Sigmoid colon (tissue), 7 donors: Measurements from ENCODE around the gene RAMAC. TPM values are rescaled to one million over a fixed set of nuclear protein-coding genes. Genes with fewer than 3 reads are reported as not detected.
A peak's percentile ranks its signal among the peaks of the same experiment; 100 is the strongest.
"Not testable (repeated sequence)": the region's sequence is repeated elsewhere in the genome, so short reads cannot be mapped to it uniquely, and the experiment has no call there.

Experiments used
- DNase-seq: peaks from one replicate; pipeline ENCODE4 v3.0.0-alpha.2; 2019
- H3K27ac ChIP-seq, 4 donors: fragments of 200-600 bp; sonication (generic); one replicate each; pipeline ENCODE4 v1.5.1; 2016 to 2019; ENCODE audit warnings: mild to moderate bottlenecking in 1 of 4
- H3K27me3 ChIP-seq, 3 donors: fragments of 200-600 bp; sonication (generic); one replicate each; pipeline ENCODE4 v1.5.1; 2019; ENCODE audit warnings: mild to moderate bottlenecking in 1 of 3
- H3K36me3 ChIP-seq, 4 donors: fragments of 200-600 bp; sonication (generic); one replicate each; pipeline ENCODE4 v1.5.1; 2016 to 2019
- H3K4me1 ChIP-seq, 4 donors: fragments of 200-600 bp; sonication (generic); one replicate each; pipeline ENCODE4 v1.5.1; 2017 to 2019
- H3K4me3 ChIP-seq, 4 donors: fragments of 200-600 bp; sonication (generic); one replicate each; pipeline ENCODE4 v1.5.1; 2017 to 2019; ENCODE audit warnings: mild to moderate bottlenecking in 2 of 4, moderate library complexity in 1 of 4
- H3K9me3 ChIP-seq, 4 donors: fragments of 200-600 bp in 3 of 4; sonication (generic) in 3 of 4; one replicate each; pipeline versions ENCODE4 v1.5.1 to v1.6.1; 2013 to 2019
- EP300 ChIP-seq, 4 donors: sonication (generic); formaldehyde crosslinking; IDR thresholded peaks; one replicate each; pipeline ENCODE4 v1.6.1; 2017; ENCODE audit warnings: antibody characterized with exemption in 4 of 4
- POLR2A ChIP-seq, 2 donors: fragments of 450-650 bp; IDR thresholded peaks; one replicate each; pipeline ENCODE4 v1.6.1; 2016; ENCODE audit warnings: antibody characterized with exemption in 2 of 2, mild to moderate bottlenecking in 2 of 2, moderate library complexity in 2 of 2
- POLR2AphosphoS5 ChIP-seq, 4 donors: sonication (generic); formaldehyde crosslinking; IDR thresholded peaks; one replicate each; pipeline ENCODE4 v1.6.1; 2017; ENCODE audit warnings: antibody characterized with exemption in 4 of 4
- WGBS, 2 donors: extraction: QIAGEN DNeasy Blood & Tissue Kit; methylation state at CpG; one replicate each; pipeline ENCODE4 v1.1.7; 2013; 5-methylcytosine and 5-hydroxymethylcytosine counted together
- intact Hi-C: fragments of 100-400 bp; cut with DNase I; formaldehyde crosslinking; loops from one replicate; pipeline ENCODE4 v1.15.1; 2023
- polyA plus RNA-seq, 3 donors: library from polyadenylated mRNA; stranded (reverse); fragments of 200-250 nt; gene quantifications; one replicate each; pipeline ENCODE4 v1.2.3, GENCODE V29; 2013
- total RNA-seq, 4 donors: library from RNA; depleted of rRNA; stranded (reverse); fragments of >200 nt; gene quantifications; one replicate each; pipeline ENCODE4 v1.1.0, GENCODE V29; 2016
- TF ChIP-seq, protein P1 (sequence below), 4 experiments: fragments of 450-650 bp in 3 of 4; fragments of 200-600 bp in 1 of 4; IDR thresholded peaks; one replicate each; pipeline ENCODE4 v1.5.1; 2016 to 2019; ENCODE audit warnings: antibody characterized with exemption in 4 of 4, mild to moderate bottlenecking in 3 of 4, moderate library complexity in 2 of 4
- donor health status: healthy with polysubstance abuse.
- donor health status: Bipolar disorder and iron deficiency.
- donor health status: healthy.

Gene RAMAC
- total and polyA plus RNA-seq, 7 donors = 10.8 to 40.2 (median 19.8) TPM

DNA sequence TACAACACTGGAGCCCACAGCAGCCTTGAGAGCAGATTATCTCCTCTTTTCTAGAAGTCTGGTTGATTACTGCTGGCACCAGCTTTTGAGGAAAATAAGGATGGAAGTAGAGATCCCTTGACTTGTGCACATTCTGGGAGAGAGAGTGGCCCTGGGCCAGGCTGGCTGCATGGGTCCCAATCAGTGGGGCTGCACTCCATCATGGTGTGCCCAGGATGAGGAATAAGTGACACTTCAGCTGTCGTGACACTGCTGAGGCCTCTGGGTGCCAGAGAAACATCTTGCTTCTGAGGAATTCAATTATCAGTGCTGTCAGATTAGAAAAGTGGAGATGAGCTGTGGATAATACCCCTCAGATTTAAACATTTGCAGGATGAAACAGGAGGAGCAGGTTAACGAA, 9.1 kb downstream of the RAMAC start:
- Histone ChIP-seq H3K4me1 (peaks cover 0 to 9% (median 7%) of the 10 kb centered on the region in 4 donors), H3K27ac (no peak overlapping the region), H3K9me3 (no peaks in the 10 kb centered on the region), H3K4me3 (no peak overlapping the region), H3K27me3 (no peaks in the 10 kb centered on the region), H3K36me3 (peaks cover 0 to 15% (median 2%) of the 10 kb centered on the region in 4 donors)
- intact Hi-C loops = no loop called here
- WGBS, 2 donors = 91 to 92% methylated on average over 2 of the region's 2 CpGs
- no peak for DNase-seq
- TF ChIP-seq, protein P1, sequence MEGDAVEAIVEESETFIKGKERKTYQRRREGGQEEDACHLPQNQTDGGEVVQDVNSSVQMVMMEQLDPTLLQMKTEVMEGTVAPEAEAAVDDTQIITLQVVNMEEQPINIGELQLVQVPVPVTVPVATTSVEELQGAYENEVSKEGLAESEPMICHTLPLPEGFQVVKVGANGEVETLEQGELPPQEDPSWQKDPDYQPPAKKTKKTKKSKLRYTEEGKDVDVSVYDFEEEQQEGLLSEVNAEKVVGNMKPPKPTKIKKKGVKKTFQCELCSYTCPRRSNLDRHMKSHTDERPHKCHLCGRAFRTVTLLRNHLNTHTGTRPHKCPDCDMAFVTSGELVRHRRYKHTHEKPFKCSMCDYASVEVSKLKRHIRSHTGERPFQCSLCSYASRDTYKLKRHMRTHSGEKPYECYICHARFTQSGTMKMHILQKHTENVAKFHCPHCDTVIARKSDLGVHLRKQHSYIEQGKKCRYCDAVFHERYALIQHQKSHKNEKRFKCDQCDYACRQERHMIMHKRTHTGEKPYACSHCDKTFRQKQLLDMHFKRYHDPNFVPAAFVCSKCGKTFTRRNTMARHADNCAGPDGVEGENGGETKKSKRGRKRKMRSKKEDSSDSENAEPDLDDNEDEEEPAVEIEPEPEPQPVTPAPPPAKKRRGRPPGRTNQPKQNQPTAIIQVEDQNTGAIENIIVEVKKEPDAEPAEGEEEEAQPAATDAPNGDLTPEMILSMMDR (IDR thresholded peaks at IDR 0.05) = no peak
- no peak for TF ChIP-seq EP300 (IDR thresholded peaks at IDR 0.05)
- no peak for TF ChIP-seq POLR2A (IDR thresholded peaks at IDR 0.05)
- TF ChIP-seq POLR2AphosphoS5 (IDR thresholded peaks at IDR 0.05) = no peak

- 65 to 79% methylated on average over 3 of the region's 3 CpGs for WGBS, 2 donors
- intact Hi-C loops = no loop called here
- no peak for DNase-seq
- peaks cover 0 to 10% (median 2%) of the 10 kb centered on the region in 4 donors for H3K36me3 ChIP-seq
- H3K27ac ChIP-seq = no peak overlapping the region
- H3K4me1 ChIP-seq = peaks cover 0 to 15% (median 9%) of the 10 kb centered on the region in 4 donors
- H3K4me3 ChIP-seq = no peak overlapping the region
- H3K9me3 ChIP-seq = no peaks in the 10 kb centered on the region
- TF ChIP-seq POLR2A (IDR thresholded peaks at IDR 0.05) (no peak), EP300 (IDR thresholded peaks at IDR 0.05) (no peak), POLR2AphosphoS5 (IDR thresholded peaks at IDR 0.05) (no peak)
- TF ChIP-seq, protein P1 (IDR thresholded peaks at IDR 0.05) = no peak
- no peaks in the 10 kb centered on the region for H3K27me3 ChIP-seq
These were observed 9.9 kb downstream of the RAMAC start for GRCh38 chr15:82995938-82996337.

GRCh38 chr15:82999426-82999825, 13.4 kb downstream of the RAMAC start:
- WGBS, 2 donors = 89 to 93% methylated on average over 6 of the region's 6 CpGs
- intact Hi-C loops = no loop called here
- H3K4me1 ChIP-seq = peaks cover 0 to 15% (median 9%) of the 10 kb centered on the region in 4 donors

GRCh38 chr15:82999905-83000671, 14.1 kb downstream of the RAMAC start:
- TF ChIP-seq POLR2A (IDR thresholded peaks at IDR 0.05) = no peak
- TF ChIP-seq, protein P1 (IDR thresholded peaks at IDR 0.05) = peak in 2 of 4 experiments; percentile 15 to 33
- peaks cover 0 to 15% (median 9%) of the 10 kb centered on the region in 4 donors for H3K4me1 ChIP-seq
- intact Hi-C loops = loop anchor here (5.0 kb wide), 1 partner anchor 153 kb away; no protein-coding TSS in a partner anchor
- H3K27me3 ChIP-seq = no peaks in the 10 kb centered on the region
- peak overlapping the region in 3 of 4 donors; percentile 46 to 51 (median 49) for H3K27ac ChIP-seq
- no peak for DNase-seq
- no peaks in the 10 kb centered on the region for H3K9me3 ChIP-seq
- H3K4me3 ChIP-seq = peak overlapping the region in 3 of 4 donors; percentile 24 to 38 (median 24)
- 23 to 25% methylated on average over 6 of the region's 6 CpGs for WGBS, 2 donors
- H3K36me3 ChIP-seq = peaks cover 0 to 7% (median 2%) of the 10 kb centered on the region in 4 donors

More at GRCh38 chr15:82999426-82999825, 13.4 kb downstream of the RAMAC start:
- Histone ChIP-seq H3K27ac (no peak overlapping the region), H3K9me3 (no peaks in the 10 kb centered on the region), H3K27me3 (no peaks in the 10 kb centered on the region), H3K36me3 (peaks cover 0 to under 1% (median 0%) of the 10 kb centered on the region in 4 donors), H3K4me3 (no peak overlapping the region)
- TF ChIP-seq POLR2AphosphoS5 (IDR thresholded peaks at IDR 0.05) = no peak
- no peak for DNase-seq

DNA sequence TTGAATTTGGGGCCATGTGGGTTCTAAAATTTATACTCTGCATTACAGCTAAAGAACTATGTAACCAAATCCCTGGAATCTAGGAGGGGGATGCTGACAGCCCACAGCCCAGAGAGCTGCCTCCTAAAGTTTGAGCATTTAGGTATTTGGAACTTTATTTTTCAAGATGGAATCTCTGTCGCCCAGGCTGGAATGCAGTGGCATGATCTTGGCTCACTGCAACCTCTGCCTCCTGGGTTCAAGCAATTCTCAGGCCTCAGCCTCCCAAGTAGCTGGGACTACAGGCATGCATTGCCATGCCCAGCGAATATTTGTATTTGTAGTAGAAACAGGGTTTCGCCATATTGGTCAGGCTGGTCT, 14.6 kb downstream of the RAMAC start:
- not testable (repeated sequence) for H3K4me3 ChIP-seq, H3K9me3 ChIP-seq, H3K27me3 ChIP-seq, DNase-seq
- TF ChIP-seq, protein P1 (IDR thresholded peaks at IDR 0.05) = peak in 1 of 4 experiments; percentile 5
- peak overlapping the region in 2 of 4 donors; percentile 46 to 49 for H3K27ac ChIP-seq
- intact Hi-C loops = loop anchor here (5.0 kb wide), 1 partner anchor 153 kb away; no protein-coding TSS in a partner anchor
- 94 to 95% methylated on average over 3 of the region's 3 CpGs for WGBS, 2 donors
- peaks cover 0 to 15% (median 9%) of the 10 kb centered on the region in 4 donors for H3K4me1 ChIP-seq
- H3K36me3 ChIP-seq = peaks cover 0 to 12% (median 6%) of the 10 kb centered on the region in 4 donors
